T-helper 1 cell treated with Interleukin-12 subunit alpha and Interleukin-12 subunit beta and Interleukin-4 antibody, amounts not matched to agents 30 μg/mL and 1 μg/mL, for 36 hours (primary cell): Measurements from ENCODE around the gene ZNF48.
A peak's percentile ranks its signal among the peaks of the same experiment; 100 is the strongest.
"Not testable (repeated sequence)": the region's sequence is repeated elsewhere in the genome, so short reads cannot be mapped to it uniquely, and the experiment has no call there.

ENCODE experiments used
- H3K27ac Mint-ChIP-seq: one replicate; pipeline ENCODE4 v1.8.0; 2021; ENCODE audit warnings: mild to moderate bottlenecking, mixed read lengths
- H3K27me3 Mint-ChIP-seq: one replicate; pipeline ENCODE4 v1.8.0; 2021; ENCODE audit warnings: low read depth, mixed read lengths
- H3K36me3 Mint-ChIP-seq: one replicate; pipeline ENCODE4 v1.8.0; 2021; ENCODE audit warnings: low read depth, mixed read lengths
- H3K4me1 Mint-ChIP-seq: one replicate; pipeline ENCODE4 v1.8.0; 2021; ENCODE audit warnings: low read depth, mixed read lengths
- H3K4me3 Mint-ChIP-seq: one replicate; pipeline ENCODE4 v1.8.0; 2021; ENCODE audit warnings: mild to moderate bottlenecking, moderate library complexity, mixed read lengths
- H3K9me3 Mint-ChIP-seq: one replicate; pipeline ENCODE4 v1.8.0; 2021; ENCODE audit warnings: mixed read lengths

Gene ZNF48

GRCh38 chr16:30379158-30379783, 15.9 kb upstream of the ZNF48 start:
- H3K27me3 Mint-ChIP-seq, result no peaks in the 10 kb centered on the region
- H3K27ac Mint-ChIP-seq, result peak overlapping the region; percentile 99
- H3K36me3 Mint-ChIP-seq, result peaks cover 30% of the 10 kb centered on the region
- H3K9me3 Mint-ChIP-seq, result no peaks in the 10 kb centered on the region
- peak overlapping the region; percentile 96 for H3K4me3 Mint-ChIP-seq
- H3K4me1 Mint-ChIP-seq, result peaks cover 37% of the 10 kb centered on the region

GRCh38 chr16:30380072-30380802, 15.0 kb upstream of the ZNF48 start:
- Mint-ChIP-seq H3K9me3 (no peaks in the 10 kb centered on the region), H3K4me3 (peak overlapping the region; percentile 96), H3K27ac (peak overlapping the region; percentile 99), H3K36me3 (peaks cover 30% of the 10 kb centered on the region), H3K4me1 (peaks cover 37% of the 10 kb centered on the region), H3K27me3 (no peaks in the 10 kb centered on the region)

- peak overlapping the region; percentile 98 for H3K27ac Mint-ChIP-seq
- H3K4me3 Mint-ChIP-seq, result peak overlapping the region; percentile 88
- H3K4me1 Mint-ChIP-seq, result peaks cover 37% of the 10 kb centered on the region
- no peaks in the 10 kb centered on the region for H3K27me3 Mint-ChIP-seq
- peaks cover 30% of the 10 kb centered on the region for H3K36me3 Mint-ChIP-seq
- H3K9me3 Mint-ChIP-seq, result no peaks in the 10 kb centered on the region
Observed at GRCh38 chr16:30380803-30381208, 14.4 kb upstream of the ZNF48 start.

GRCh38 chr16:30381291-30382041, 13.8 kb upstream of the ZNF48 start:
- Mint-ChIP-seq H3K27me3 (no peaks in the 10 kb centered on the region), H3K27ac (peak overlapping the region; percentile 98), H3K9me3 (no peaks in the 10 kb centered on the region), H3K36me3 (peaks cover 30% of the 10 kb centered on the region), H3K4me1 (peaks cover 37% of the 10 kb centered on the region), H3K4me3 (peak overlapping the region; percentile 88)

- no peaks in the 10 kb centered on the region for H3K9me3 Mint-ChIP-seq
- H3K27ac Mint-ChIP-seq, result peak within 1 kb of the TSS; percentile 98
- peaks cover 26% of the 10 kb centered on the region for H3K36me3 Mint-ChIP-seq
- H3K4me3 Mint-ChIP-seq, result peak within 1 kb of the TSS; percentile 88
- no peaks in the 10 kb centered on the region for H3K27me3 Mint-ChIP-seq
- peaks cover 34% of the 10 kb centered on the region for H3K4me1 Mint-ChIP-seq
Observed at GRCh38 chr16:30382111-30382881, 12.9 kb upstream of the ZNF48 start, which contains the start of gene SEPTIN1. SEPTIN1 (minus strand) TSS chr16:30382561; CDS start chr16:30382542, 19 bp downstream.

GRCh38 chr16:30383521-30383920, 11.7 kb upstream of the ZNF48 start:
- Mint-ChIP-seq H3K4me3 (peak overlapping the region; percentile 88), H3K36me3 (peaks cover 19% of the 10 kb centered on the region), H3K27ac (peak overlapping the region; percentile 98), H3K9me3 (no peaks in the 10 kb centered on the region), H3K4me1 (peaks cover 25% of the 10 kb centered on the region), H3K27me3 (no peaks in the 10 kb centered on the region)

- Mint-ChIP-seq H3K36me3 (peaks cover 14% of the 10 kb centered on the region), H3K4me1 (peaks cover 24% of the 10 kb centered on the region), H3K27ac (peak overlapping the region; percentile 69), H3K4me3 (peak overlapping the region; percentile 82), H3K9me3 (no peaks in the 10 kb centered on the region), H3K27me3 (no peaks in the 10 kb centered on the region)
Observed at GRCh38 chr16:30394592-30395154, 547 bp upstream of the ZNF48 start.

GRCh38 chr16:30395992-30396585, 869 bp downstream of the ZNF48 start:
- Mint-ChIP-seq H3K36me3 (peaks cover 14% of the 10 kb centered on the region), H3K27me3 (no peaks in the 10 kb centered on the region)

GRCh38 chr16:30396627-30397026, 1.4 kb downstream of the ZNF48 start:
- not testable (repeated sequence) for H3K27me3 Mint-ChIP-seq, H3K9me3 Mint-ChIP-seq, H3K27ac Mint-ChIP-seq
- Mint-ChIP-seq H3K36me3 (peaks cover 14% of the 10 kb centered on the region), H3K4me3 (peak overlapping the region; percentile 90), H3K4me1 (peaks cover 34% of the 10 kb centered on the region)

More at GRCh38 chr16:30395992-30396585, 869 bp downstream of the ZNF48 start:
- Mint-ChIP-seq H3K9me3 (no peaks in the 10 kb centered on the region), H3K27ac (peak overlapping the region; percentile 74), H3K4me1 (peaks cover 32% of the 10 kb centered on the region), H3K4me3 (peak overlapping the region; percentile 90)

- H3K4me1 Mint-ChIP-seq, result peaks cover 35% of the 10 kb centered on the region
- H3K27me3 Mint-ChIP-seq, result no peaks in the 10 kb centered on the region
- peak overlapping the region; percentile 90 for H3K4me3 Mint-ChIP-seq
- H3K27ac Mint-ChIP-seq, result no peak overlapping the region
- no peaks in the 10 kb centered on the region for H3K9me3 Mint-ChIP-seq
- H3K36me3 Mint-ChIP-seq, result peaks cover 14% of the 10 kb centered on the region
Observed at GRCh38 chr16:30397056-30397455, 1.8 kb downstream of the ZNF48 start.

- peaks cover 14% of the 10 kb centered on the region for H3K36me3 Mint-ChIP-seq
- no peak overlapping the region for H3K27ac Mint-ChIP-seq
- H3K4me1 Mint-ChIP-seq, result peaks cover 35% of the 10 kb centered on the region
- H3K4me3 Mint-ChIP-seq, result no peak overlapping the region
- no peaks in the 10 kb centered on the region for H3K9me3 Mint-ChIP-seq
- no peaks in the 10 kb centered on the region for H3K27me3 Mint-ChIP-seq
Observed at GRCh38 chr16:30397776-30398660, 2.8 kb downstream of the ZNF48 start.

- Mint-ChIP-seq H3K36me3 (peaks cover 14% of the 10 kb centered on the region), H3K4me3 (peak overlapping the region; percentile 84), H3K27ac (no peak overlapping the region), H3K9me3 (no peaks in the 10 kb centered on the region), H3K27me3 (no peaks in the 10 kb centered on the region), H3K4me1 (peaks cover 35% of the 10 kb centered on the region)
Observed at GRCh38 chr16:30398661-30399434, 3.6 kb downstream of the ZNF48 start.
